Ectodermal cell (in vitro differentiated cells): ENCODE measurements around the gene SNX10.

ENCODE experiments used
- H3K27ac ChIP-seq: 2 replicates; pipeline ENCODE4 v1.7.0; 2013; ENCODE audit warnings: mild to moderate bottlenecking, low read depth, low read length; ENCODE audit not compliant: insufficient read depth, poor library complexity, severe bottlenecking
- H3K27me3 ChIP-seq: 2 replicates; pipeline ENCODE4 v1.7.0; 2013; ENCODE audit warnings: mild to moderate bottlenecking, low read length; ENCODE audit not compliant: insufficient read depth, control insufficient read depth, poor library complexity, severe bottlenecking
- H3K36me3 ChIP-seq: one replicate; pipeline ENCODE4 v1.7.0; 2013; ENCODE audit warnings: low read length; ENCODE audit not compliant: control insufficient read depth, insufficient read depth
- H3K4me1 ChIP-seq: one replicate; pipeline ENCODE4 v1.7.0; 2013; ENCODE audit warnings: low read length; ENCODE audit not compliant: control insufficient read depth, insufficient read depth
- H3K4me3 ChIP-seq: 2 replicates; pipeline ENCODE4 v1.7.0; 2013; ENCODE audit warnings: low read depth, low read length, control low read depth; ENCODE audit not compliant: insufficient read depth
- H3K9me3 ChIP-seq: 2 replicates; pipeline ENCODE4 v1.7.0; 2013; ENCODE audit warnings: mild to moderate bottlenecking, low read length, moderate library complexity; ENCODE audit not compliant: control insufficient read depth
- WGBS, 2 experiments: methylation state at CpG; one replicate each; pipeline ENCODE4 v1.1.7; 2013; ENCODE audit warnings: missing lambda C conversion rate in 2 of 2; 5-methylcytosine and 5-hydroxymethylcytosine counted together

The SNX10 gene

GRCh38 chr7:26317211-26317610 lies 25.5 kb downstream of the SNX10 start:
- no peaks in the 10 kb centered on the region for H3K4me1 ChIP-seq
- no peaks in the 10 kb centered on the region for H3K27me3 ChIP-seq
- 94% methylated on average over 3 of the region's 3 CpGs for WGBS, 2 experiments
- H3K4me3 ChIP-seq: no peak overlapping the region
- no peaks in the 10 kb centered on the region for H3K36me3 ChIP-seq
- H3K9me3 ChIP-seq: no peaks in the 10 kb centered on the region
- no peak overlapping the region for H3K27ac ChIP-seq

- WGBS, 2 experiments: 96 to 97% methylated on average over 3 of the region's 3 CpGs
Measured at GRCh38 chr7:26318921-26319320, 27.3 kb downstream of the SNX10 start.

DNA sequence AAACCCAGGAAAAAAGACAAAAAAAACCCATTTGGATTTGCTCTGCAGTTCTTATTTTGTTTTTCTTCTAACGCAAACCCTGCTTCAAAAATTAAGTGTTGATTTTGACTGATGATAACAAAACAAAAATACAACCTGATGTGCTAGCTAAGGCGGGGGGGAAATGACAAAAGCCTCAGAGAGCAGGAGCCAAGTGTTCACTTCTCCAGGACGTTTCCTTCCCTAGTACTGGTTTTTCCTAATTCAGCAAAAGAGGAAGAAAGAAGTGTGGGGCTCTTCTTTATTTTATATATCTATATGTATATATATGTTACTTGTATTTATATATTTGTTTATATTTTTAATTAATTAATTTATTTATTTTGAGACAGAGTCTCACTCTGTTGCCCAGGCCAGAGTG lies 28.0 kb downstream of the SNX10 start:
- Histone ChIP-seq H3K27me3 (no peaks in the 10 kb centered on the region), H3K4me1 (no peaks in the 10 kb centered on the region), H3K9me3 (no peaks in the 10 kb centered on the region), H3K4me3 (no peak overlapping the region), H3K36me3 (no peaks in the 10 kb centered on the region), H3K27ac (no peak overlapping the region)
- 92 to 98% methylated on average over 3 of the region's 3 CpGs for WGBS, 2 experiments

More at GRCh38 chr7:26318921-26319320, 27.3 kb downstream of the SNX10 start:
- Histone ChIP-seq H3K27ac (no peak overlapping the region), H3K27me3 (no peaks in the 10 kb centered on the region), H3K4me1 (no peaks in the 10 kb centered on the region), H3K4me3 (no peak overlapping the region), H3K36me3 (no peaks in the 10 kb centered on the region), H3K9me3 (no peaks in the 10 kb centered on the region)

DNA sequence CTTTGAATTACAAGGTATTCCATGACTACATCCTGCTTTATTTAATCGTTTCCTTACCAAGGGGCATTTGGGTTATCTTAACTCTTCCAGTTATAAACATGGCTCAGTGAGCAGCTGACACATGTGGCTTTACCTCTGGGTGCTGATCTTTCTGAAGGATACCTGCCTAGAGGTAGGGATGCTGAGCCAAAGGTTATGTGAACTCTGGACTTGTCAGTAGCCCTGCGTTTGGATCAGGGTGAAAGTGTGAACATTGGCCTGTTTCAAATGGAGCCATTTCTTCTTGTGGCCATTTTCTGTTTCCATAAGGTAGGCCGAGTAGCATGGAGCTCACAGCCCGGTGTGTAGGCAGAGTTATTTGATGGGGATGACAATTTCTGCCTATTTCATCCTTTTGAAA lies 29.2 kb downstream of the SNX10 start:
- no peak overlapping the region for H3K4me3 ChIP-seq
- WGBS, 2 experiments: 90 to 92% methylated on average over 4 of the region's 4 CpGs

DNA sequence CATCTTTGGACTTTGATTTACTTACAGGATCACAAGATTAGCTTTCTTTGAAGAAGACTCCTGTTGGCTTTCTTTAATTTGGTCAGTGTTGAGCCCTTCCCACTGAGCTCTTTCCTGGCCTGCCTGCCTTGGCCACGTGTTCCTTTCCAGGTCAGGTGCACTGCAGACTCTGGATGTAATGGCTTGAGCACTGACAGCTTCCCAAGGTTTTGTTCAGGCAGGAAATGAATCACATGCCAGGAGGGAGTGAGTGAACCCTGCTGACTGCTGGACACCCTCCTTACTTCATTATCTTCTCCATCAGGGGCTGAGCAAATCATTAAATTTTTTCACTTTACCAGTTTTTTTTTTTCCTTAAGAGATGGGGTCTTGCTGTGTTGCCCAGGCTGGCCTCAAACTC lies 29.8 kb downstream of the SNX10 start:
- no peaks in the 10 kb centered on the region for H3K4me1 ChIP-seq
- H3K27ac ChIP-seq: no peak overlapping the region
- H3K36me3 ChIP-seq: no peaks in the 10 kb centered on the region
- no peaks in the 10 kb centered on the region for H3K27me3 ChIP-seq
- 62 to 74% methylated on average over 1 of the region's 1 CpG for WGBS, 2 experiments
- no peak overlapping the region for H3K4me3 ChIP-seq
- no peaks in the 10 kb centered on the region for H3K9me3 ChIP-seq

More for the DNA sequence above, 29.2 kb downstream of the SNX10 start:
- no peaks in the 10 kb centered on the region for H3K9me3 ChIP-seq
- no peaks in the 10 kb centered on the region for H3K4me1 ChIP-seq
- no peak overlapping the region for H3K27ac ChIP-seq
- H3K36me3 ChIP-seq: no peaks in the 10 kb centered on the region
- H3K27me3 ChIP-seq: no peaks in the 10 kb centered on the region

DNA sequence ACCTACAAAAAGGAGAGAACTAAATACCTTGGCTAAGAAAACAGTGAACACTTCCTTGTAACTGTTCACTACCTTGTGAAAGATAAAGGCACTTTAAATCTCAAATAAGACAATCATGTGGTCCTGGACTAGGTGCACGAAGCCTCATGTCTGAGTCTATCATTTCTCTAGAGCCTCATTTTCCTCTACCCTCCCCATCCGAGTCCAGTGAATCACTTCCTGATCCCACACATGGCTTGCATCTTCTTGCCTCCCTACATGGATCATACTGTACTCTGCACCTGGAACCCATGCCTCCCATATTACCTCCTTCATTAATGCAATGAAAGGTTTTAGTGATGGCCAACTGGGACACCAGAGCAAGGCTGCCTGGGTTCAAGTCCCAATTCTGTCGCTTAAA lies 34.5 kb downstream of the SNX10 start:
- H3K36me3 ChIP-seq: no peaks in the 10 kb centered on the region
- no peaks in the 10 kb centered on the region for H3K27me3 ChIP-seq
- H3K4me3 ChIP-seq: no peak overlapping the region
- no peaks in the 10 kb centered on the region for H3K4me1 ChIP-seq
- H3K27ac ChIP-seq: no peak overlapping the region
- WGBS, 2 experiments: 92 to 94% methylated on average over 3 of the region's 3 CpGs
- no peaks in the 10 kb centered on the region for H3K9me3 ChIP-seq

- no peak overlapping the region for H3K27ac ChIP-seq
- no peaks in the 10 kb centered on the region for H3K27me3 ChIP-seq
- H3K9me3 ChIP-seq: no peaks in the 10 kb centered on the region
- H3K36me3 ChIP-seq: no peaks in the 10 kb centered on the region
- H3K4me1 ChIP-seq: no peaks in the 10 kb centered on the region
- WGBS, 2 experiments: 92 to 93% methylated on average over 7 of the region's 7 CpGs
- no peak overlapping the region for H3K4me3 ChIP-seq
Measured at GRCh38 chr7:26328498-26329390, 37.1 kb downstream of the SNX10 start.

DNA sequence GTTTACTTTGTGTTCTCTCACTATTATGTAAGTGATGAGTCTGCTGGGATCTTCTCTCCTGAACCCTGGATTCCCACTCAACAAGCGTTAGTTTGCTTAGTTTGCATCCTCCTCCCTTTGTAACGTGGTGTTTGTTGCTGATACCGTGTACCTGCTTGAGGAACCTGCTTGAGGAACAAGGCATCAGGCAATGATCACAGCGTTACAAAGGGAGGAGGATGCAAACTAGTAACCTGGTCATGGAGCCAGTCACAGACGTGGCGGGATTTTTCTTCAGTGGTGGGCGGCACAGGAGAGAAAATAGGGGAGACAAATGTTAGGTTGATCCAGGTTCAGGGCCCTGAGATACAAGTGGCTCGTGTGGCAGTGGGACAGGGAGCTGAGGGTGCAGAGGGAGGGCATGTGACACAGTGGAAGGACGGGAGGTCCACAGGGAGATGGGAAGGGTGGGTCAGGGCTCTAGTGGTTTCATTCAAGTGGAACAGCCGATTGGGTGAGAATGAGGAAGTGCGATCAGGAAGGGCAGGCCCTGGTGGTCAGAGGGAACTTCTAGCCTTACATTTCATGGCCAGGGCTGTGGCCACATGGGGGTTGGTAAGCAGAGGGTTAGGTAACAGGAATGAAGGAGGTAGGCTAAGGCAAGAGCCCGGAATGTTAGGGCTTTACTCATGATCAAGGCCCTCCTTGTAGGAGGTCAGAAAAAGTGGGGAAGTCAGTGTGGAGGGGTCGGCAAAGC lies 38.0 kb downstream of the SNX10 start:
- WGBS, 2 experiments: 94 to 95% methylated on average over 13 of the region's 13 CpGs
- no peaks in the 10 kb centered on the region for H3K4me1 ChIP-seq
- H3K4me3 ChIP-seq: no peak overlapping the region
- no peak overlapping the region for H3K27ac ChIP-seq
- H3K27me3 ChIP-seq: no peaks in the 10 kb centered on the region
- no peaks in the 10 kb centered on the region for H3K36me3 ChIP-seq
- no peaks in the 10 kb centered on the region for H3K9me3 ChIP-seq

DNA sequence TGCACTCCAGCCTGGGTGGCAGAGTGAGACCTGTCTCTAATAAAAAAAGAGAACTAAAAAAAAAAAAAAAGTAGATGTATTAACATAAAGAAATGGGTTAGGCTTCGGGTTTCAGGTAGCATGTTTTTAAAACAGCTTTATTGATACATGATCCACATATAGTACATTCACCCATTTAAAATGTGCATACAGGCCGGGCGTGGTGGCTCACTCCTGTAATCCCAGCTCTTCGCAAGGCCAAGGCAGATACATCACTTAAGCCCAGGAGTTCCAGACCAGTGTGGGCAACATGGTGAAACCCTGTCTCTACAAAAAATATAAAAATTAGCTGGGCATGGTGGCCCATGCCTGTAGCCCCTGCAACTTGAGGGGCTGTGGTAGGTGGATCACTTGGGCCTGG lies 39.5 kb downstream of the SNX10 start:
- H3K4me3 ChIP-seq: no peak overlapping the region
- H3K36me3 ChIP-seq: no peaks in the 10 kb centered on the region
- H3K4me1 ChIP-seq: no peaks in the 10 kb centered on the region
- H3K9me3 ChIP-seq: no peaks in the 10 kb centered on the region
- no peak overlapping the region for H3K27ac ChIP-seq
- WGBS, 2 experiments: 85 to 92% methylated on average over 4 of the region's 4 CpGs
- H3K27me3 ChIP-seq: no peaks in the 10 kb centered on the region

DNA sequence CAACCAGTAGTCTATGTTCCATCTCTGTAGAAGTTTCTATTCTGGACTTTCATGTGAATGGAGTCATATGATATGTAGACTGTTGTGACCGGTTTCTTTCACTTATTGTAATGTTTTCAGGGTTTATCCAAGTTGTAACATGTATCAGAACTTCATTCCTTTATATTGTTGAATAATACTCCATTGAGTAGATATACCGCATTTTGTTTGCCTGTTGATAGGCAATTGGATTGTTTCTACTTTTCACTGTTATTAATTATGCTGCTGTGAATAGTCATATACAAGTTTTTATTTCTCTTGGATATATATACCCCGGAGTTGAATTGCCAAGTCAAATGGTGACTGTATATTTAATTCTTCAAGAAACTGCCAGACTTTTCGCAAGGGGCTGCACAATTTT lies 40.1 kb downstream of the SNX10 start:
- Histone ChIP-seq H3K27me3 (no peaks in the 10 kb centered on the region), H3K9me3 (no peaks in the 10 kb centered on the region), H3K4me3 (no peak overlapping the region), H3K4me1 (no peaks in the 10 kb centered on the region), H3K27ac (no peak overlapping the region), H3K36me3 (no peaks in the 10 kb centered on the region)
- WGBS, 2 experiments: 93 to 97% methylated on average over 3 to 4 of the region's 4 CpGs
